ENCODE measurements around the gene ZCCHC7. TPM values are rescaled to one million over a fixed set of nuclear protein-coding genes. Genes with fewer than 3 reads are reported as not detected.

ZCCHC7 gene
- total and polyA plus RNA-seq, 10 of the 15 experiments (the other 5 are each of a cell fraction or from before 2014, with no cell fraction given), result 42.9 to 178 (median 53.3) TPM

DNA sequence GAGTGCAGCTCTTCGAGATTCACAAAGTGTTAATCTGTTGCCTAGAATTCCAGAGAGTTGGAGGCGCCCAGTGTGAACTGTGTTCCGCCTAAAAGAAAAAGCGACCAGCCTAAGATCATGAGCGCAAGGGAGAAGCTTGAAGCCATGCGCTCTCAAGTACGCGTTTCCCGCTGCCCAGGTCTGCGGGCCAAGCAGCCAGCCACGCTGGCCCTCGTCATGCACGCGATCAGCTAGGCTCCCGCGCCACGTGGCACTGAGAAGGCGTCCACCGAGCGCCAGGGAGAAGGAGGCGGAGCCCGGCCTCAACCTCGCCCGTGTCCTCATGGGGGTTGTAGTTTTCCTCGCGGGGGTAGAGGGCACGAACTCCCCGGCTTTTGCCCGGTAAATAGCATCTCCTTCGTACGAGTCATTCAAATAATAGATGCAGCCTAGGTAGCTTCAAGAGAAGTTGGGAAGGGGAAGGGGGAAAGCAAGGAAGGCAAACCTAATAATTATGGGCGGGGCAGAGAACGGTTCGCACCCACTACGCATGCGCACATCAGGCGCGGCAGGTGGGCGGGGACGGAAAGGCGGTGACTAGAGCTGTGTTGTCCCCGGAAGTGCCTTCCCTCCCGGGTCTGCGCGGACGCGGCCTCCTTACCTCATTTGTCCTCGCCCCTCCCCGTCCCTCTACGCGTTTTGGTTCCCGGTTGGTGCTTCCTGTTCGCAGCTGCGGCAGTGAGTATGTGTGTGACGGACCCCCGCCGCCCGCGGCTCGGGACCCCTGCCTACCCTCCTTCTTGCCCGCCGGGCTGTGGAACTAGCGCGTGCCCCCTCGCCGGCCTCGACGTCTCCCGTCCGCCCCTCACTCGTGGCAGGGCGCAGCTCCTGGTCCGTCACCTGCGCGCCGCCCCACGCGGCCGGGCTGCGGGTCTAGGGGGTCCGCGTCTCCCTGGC lies at the start of gene ZCCHC7 (continued):
- TF ChIP-seq, protein P1, sequence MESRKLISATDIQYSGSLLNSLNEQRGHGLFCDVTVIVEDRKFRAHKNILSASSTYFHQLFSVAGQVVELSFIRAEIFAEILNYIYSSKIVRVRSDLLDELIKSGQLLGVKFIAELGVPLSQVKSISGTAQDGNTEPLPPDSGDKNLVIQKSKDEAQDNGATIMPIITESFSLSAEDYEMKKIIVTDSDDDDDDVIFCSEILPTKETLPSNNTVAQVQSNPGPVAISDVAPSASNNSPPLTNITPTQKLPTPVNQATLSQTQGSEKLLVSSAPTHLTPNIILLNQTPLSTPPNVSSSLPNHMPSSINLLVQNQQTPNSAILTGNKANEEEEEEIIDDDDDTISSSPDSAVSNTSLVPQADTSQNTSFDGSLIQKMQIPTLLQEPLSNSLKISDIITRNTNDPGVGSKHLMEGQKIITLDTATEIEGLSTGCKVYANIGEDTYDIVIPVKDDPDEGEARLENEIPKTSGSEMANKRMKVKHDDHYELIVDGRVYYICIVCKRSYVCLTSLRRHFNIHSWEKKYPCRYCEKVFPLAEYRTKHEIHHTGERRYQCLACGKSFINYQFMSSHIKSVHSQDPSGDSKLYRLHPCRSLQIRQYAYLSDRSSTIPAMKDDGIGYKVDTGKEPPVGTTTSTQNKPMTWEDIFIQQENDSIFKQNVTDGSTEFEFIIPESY (IDR thresholded peaks at IDR 0.05), result peak; percentile 91
- TF ChIP-seq IRF4 (IDR thresholded peaks at IDR 0.05; ENCODE audit: low read depth, low read length) (peak; percentile 52; the same call in 1 of the 2 replicates), ZNF217 (IDR thresholded peaks at IDR 0.05) (no peak), NFIC (IDR thresholded peaks at IDR 0.05; ENCODE audit: low read depth, low read length) (no peak), POU2F2 (IDR thresholded peaks at IDR 0.05; ENCODE audit: borderline replicate concordance, low read depth, low read length) (peak; percentile 49; the same call in 1 of the 3 replicates), SP1 (IDR thresholded peaks at IDR 0.05; ENCODE audit: low read depth, low read length) (peak; percentile 74), ETV6 (conservative IDR thresholded peaks at IDR 0.05 in 1 of 2, IDR thresholded peaks at IDR 0.05 in 1 of 2; ENCODE audit: borderline replicate concordance in 1 of 2, low read depth in 1 of 2) (no peak; a peak in 1 of 4 replicates), TCF12 (IDR thresholded peaks at IDR 0.05; ENCODE audit: low read depth, low read length) (peak; percentile 57; the same call in 1 of the 2 replicates), RAD21 (IDR thresholded peaks at IDR 0.05; ENCODE audit: insufficient read depth, low read depth, low read length) (no peak), JUNB (IDR thresholded peaks at IDR 0.05) (no peak)
- TF ChIP-seq, protein P2, sequence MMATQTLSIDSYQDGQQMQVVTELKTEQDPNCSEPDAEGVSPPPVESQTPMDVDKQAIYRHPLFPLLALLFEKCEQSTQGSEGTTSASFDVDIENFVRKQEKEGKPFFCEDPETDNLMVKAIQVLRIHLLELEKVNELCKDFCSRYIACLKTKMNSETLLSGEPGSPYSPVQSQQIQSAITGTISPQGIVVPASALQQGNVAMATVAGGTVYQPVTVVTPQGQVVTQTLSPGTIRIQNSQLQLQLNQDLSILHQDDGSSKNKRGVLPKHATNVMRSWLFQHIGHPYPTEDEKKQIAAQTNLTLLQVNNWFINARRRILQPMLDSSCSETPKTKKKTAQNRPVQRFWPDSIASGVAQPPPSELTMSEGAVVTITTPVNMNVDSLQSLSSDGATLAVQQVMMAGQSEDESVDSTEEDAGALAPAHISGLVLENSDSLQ (IDR thresholded peaks at IDR 0.05), result peak; percentile 23; the same call in 1 of the 2 replicates
- TF ChIP-seq, protein P3, sequence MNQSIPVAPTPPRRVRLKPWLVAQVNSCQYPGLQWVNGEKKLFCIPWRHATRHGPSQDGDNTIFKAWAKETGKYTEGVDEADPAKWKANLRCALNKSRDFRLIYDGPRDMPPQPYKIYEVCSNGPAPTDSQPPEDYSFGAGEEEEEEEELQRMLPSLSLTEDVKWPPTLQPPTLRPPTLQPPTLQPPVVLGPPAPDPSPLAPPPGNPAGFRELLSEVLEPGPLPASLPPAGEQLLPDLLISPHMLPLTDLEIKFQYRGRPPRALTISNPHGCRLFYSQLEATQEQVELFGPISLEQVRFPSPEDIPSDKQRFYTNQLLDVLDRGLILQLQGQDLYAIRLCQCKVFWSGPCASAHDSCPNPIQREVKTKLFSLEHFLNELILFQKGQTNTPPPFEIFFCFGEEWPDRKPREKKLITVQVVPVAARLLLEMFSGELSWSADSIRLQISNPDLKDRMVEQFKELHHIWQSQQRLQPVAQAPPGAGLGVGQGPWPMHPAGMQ (IDR thresholded peaks at IDR 0.05; ENCODE audit: borderline replicate concordance), result no peak
- TF ChIP-seq, protein P4, sequence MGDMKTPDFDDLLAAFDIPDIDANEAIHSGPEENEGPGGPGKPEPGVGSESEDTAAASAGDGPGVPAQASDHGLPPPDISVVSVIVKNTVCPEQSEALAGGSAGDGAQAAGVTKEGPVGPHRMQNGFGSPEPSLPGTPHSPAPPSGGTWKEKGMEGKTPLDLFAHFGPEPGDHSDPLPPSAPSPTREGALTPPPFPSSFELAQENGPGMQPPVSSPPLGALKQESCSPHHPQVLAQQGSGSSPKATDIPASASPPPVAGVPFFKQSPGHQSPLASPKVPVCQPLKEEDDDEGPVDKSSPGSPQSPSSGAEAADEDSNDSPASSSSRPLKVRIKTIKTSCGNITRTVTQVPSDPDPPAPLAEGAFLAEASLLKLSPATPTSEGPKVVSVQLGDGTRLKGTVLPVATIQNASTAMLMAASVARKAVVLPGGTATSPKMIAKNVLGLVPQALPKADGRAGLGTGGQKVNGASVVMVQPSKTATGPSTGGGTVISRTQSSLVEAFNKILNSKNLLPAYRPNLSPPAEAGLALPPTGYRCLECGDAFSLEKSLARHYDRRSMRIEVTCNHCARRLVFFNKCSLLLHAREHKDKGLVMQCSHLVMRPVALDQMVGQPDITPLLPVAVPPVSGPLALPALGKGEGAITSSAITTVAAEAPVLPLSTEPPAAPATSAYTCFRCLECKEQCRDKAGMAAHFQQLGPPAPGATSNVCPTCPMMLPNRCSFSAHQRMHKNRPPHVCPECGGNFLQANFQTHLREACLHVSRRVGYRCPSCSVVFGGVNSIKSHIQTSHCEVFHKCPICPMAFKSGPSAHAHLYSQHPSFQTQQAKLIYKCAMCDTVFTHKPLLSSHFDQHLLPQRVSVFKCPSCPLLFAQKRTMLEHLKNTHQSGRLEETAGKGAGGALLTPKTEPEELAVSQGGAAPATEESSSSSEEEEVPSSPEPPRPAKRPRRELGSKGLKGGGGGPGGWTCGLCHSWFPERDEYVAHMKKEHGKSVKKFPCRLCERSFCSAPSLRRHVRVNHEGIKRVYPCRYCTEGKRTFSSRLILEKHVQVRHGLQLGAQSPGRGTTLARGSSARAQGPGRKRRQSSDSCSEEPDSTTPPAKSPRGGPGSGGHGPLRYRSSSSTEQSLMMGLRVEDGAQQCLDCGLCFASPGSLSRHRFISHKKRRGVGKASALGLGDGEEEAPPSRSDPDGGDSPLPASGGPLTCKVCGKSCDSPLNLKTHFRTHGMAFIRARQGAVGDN (IDR thresholded peaks at IDR 0.05), result peak; percentile 99
- TF ChIP-seq, protein P5, sequence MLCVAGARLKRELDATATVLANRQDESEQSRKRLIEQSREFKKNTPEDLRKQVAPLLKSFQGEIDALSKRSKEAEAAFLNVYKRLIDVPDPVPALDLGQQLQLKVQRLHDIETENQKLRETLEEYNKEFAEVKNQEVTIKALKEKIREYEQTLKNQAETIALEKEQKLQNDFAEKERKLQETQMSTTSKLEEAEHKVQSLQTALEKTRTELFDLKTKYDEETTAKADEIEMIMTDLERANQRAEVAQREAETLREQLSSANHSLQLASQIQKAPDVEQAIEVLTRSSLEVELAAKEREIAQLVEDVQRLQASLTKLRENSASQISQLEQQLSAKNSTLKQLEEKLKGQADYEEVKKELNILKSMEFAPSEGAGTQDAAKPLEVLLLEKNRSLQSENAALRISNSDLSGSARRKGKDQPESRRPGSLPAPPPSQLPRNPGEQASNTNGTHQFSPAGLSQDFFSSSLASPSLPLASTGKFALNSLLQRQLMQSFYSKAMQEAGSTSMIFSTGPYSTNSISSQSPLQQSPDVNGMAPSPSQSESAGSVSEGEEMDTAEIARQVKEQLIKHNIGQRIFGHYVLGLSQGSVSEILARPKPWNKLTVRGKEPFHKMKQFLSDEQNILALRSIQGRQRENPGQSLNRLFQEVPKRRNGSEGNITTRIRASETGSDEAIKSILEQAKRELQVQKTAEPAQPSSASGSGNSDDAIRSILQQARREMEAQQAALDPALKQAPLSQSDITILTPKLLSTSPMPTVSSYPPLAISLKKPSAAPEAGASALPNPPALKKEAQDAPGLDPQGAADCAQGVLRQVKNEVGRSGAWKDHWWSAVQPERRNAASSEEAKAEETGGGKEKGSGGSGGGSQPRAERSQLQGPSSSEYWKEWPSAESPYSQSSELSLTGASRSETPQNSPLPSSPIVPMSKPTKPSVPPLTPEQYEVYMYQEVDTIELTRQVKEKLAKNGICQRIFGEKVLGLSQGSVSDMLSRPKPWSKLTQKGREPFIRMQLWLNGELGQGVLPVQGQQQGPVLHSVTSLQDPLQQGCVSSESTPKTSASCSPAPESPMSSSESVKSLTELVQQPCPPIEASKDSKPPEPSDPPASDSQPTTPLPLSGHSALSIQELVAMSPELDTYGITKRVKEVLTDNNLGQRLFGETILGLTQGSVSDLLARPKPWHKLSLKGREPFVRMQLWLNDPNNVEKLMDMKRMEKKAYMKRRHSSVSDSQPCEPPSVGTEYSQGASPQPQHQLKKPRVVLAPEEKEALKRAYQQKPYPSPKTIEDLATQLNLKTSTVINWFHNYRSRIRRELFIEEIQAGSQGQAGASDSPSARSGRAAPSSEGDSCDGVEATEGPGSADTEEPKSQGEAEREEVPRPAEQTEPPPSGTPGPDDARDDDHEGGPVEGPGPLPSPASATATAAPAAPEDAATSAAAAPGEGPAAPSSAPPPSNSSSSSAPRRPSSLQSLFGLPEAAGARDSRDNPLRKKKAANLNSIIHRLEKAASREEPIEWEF (IDR thresholded peaks at IDR 0.05; ENCODE audit: insufficient replicate concordance, low read depth, low read length), result no peak

Data from GM12878 (cell line).